Aorta (tissue), 5 donors: ENCODE results near the gene MICOS13. TPM values are rescaled to one million over a fixed set of nuclear protein-coding genes. Genes with fewer than 3 reads are reported as not detected.
"Not testable (repeated sequence)": the region's sequence is repeated elsewhere in the genome, so short reads cannot be mapped to it uniquely, and the experiment has no call there.

Experiments used
- ATAC-seq: fragments of 200-7000 bp; cut with Tn5 transposase; one replicate; pipeline ENCODE4 v1.9.1; 2022; ENCODE audit warnings: moderate library complexity; ENCODE audit not compliant: low FRiP score
- DNase-seq, 2 donors: peaks; one replicate each; pipeline ENCODE4 v3.0.0-alpha.2; 2020
- H3K27ac ChIP-seq, 2 donors: one replicate each; pipeline ENCODE4 v1.5.1; 2013; ENCODE audit warnings: low read length in 2 of 2, mild to moderate bottlenecking in 2 of 2, moderate library complexity in 2 of 2, control low read depth in 1 of 2, inconsistent platforms in 1 of 2, low read depth in 1 of 2
- H3K27me3 ChIP-seq, 2 donors: one replicate each; pipeline ENCODE4 v1.6.1; 2013; ENCODE audit warnings: control low read depth in 1 of 2, low read length in 1 of 2, mild to moderate bottlenecking in 1 of 2, moderate library complexity in 1 of 2; ENCODE audit not compliant: insufficient read depth in 2 of 2, control insufficient read depth in 1 of 2
- H3K36me3 ChIP-seq, 2 donors: one replicate each; pipeline ENCODE4 v1.6.1; 2013; ENCODE audit warnings: control low read depth in 1 of 2, low read length in 1 of 2, mild to moderate bottlenecking in 1 of 2; ENCODE audit not compliant: insufficient read depth in 2 of 2, control insufficient read depth in 1 of 2
- H3K4me1 ChIP-seq, 2 donors: one replicate each; pipeline ENCODE4 v1.6.1; 2013; ENCODE audit warnings: low read length in 2 of 2, control low read depth in 1 of 2, mild to moderate bottlenecking in 1 of 2, moderate library complexity in 1 of 2; ENCODE audit not compliant: insufficient read depth in 2 of 2, control insufficient read depth in 1 of 2
- H3K4me3 ChIP-seq, 2 donors: one replicate each; pipeline ENCODE4 v1.5.1; 2013; ENCODE audit warnings: low read length in 2 of 2, control low read depth in 1 of 2, mild to moderate bottlenecking in 1 of 2
- H3K9me3 ChIP-seq: one replicate; pipeline ENCODE4 v1.6.1; 2013; ENCODE audit warnings: mild to moderate bottlenecking, low read length; ENCODE audit not compliant: control insufficient read depth
- WGBS, 2 donors: extraction: QIAGEN DNeasy Blood & Tissue Kit; methylation state at CpG; one replicate each; pipeline ENCODE4 v1.1.7; 2013; 5-methylcytosine and 5-hydroxymethylcytosine counted together
- intact Hi-C, 2 donors: fragments of 100-400 bp; cut with DNase I; formaldehyde crosslinking; loops; one replicate each; pipeline versions ENCODE4 v1.14.2 to v1.15.0; 2022
- polyA plus RNA-seq, 2 donors: library from polyadenylated mRNA; stranded (reverse); fragments of 200-250 nt; gene quantifications; one replicate each; pipeline ENCODE4 v1.2.3, GENCODE V29; 2013
- total RNA-seq, 2 donors: library from RNA; stranded (reverse); fragmentation: NEBNext Ultra II Directional; extraction: Animal tissue kit (Norgen Biotek cat#: 25700); gene quantifications; one replicate each; pipeline ENCODE4 v1.2.1, GENCODE V29; 2021
- donor health status: healthy with polysubstance abuse.
- donor health status: Bipolar disorder and iron deficiency.
- donor health status: DM: no; HTN: no; CAD: no.
- donor health status: DM: no; HTN: no; CAD: no.
- donor health status: DM: yes; HTN: yes; CAD: no.

The MICOS13 gene
- total and polyA plus RNA-seq, 4 donors = 35.4 to 103 (median 69.5) TPM

GRCh38 chr19:5690125-5690954, 10.0 kb upstream of the MICOS13 start, which contains the start of gene RPL36:
Gene RPL36, plus strand, starts transcription at chr19:5690295. Its CDS starts 213 bp downstream, at chr19:5690508.
- peak within 1 kb of the TSS in 1 of 2 donors; percentile 41 for H3K27ac ChIP-seq
- peak within 1 kb of the TSS; percentile 41 to 55 for H3K4me3 ChIP-seq
- WGBS, 2 donors = 1% methylated on average over 73 of the region's 73 CpGs
- peak; percentile 98 to 100 for DNase-seq
- H3K9me3 ChIP-seq = no peaks in the 10 kb centered on the region
- H3K4me1 ChIP-seq = no peaks in the 10 kb centered on the region
- ATAC-seq = peak; percentile 93
- H3K36me3 ChIP-seq = peaks cover 0 to 2% of the 10 kb centered on the region in 2 donors
- intact Hi-C loops = loop anchor here in 1 of 2 donors (1.0 kb wide), 1 partner anchor 30 kb away; the partner anchor contains the start of genes CATSPERD and LONP1
- H3K27me3 ChIP-seq = no peaks in the 10 kb centered on the region

GRCh38 chr19:5688262-5688881, 8.1 kb upstream of the MICOS13 start:
- H3K4me3 ChIP-seq, H3K9me3 ChIP-seq, H3K4me1 ChIP-seq, H3K36me3 ChIP-seq, intact Hi-C loops, ATAC-seq, H3K27ac ChIP-seq, DNase-seq, H3K27me3 ChIP-seq: not testable (repeated sequence)
- WGBS, 2 donors = 89 to 92% methylated on average over 13 of the region's 13 CpGs

- Histone ChIP-seq H3K27ac (peak overlapping the region in 1 of 2 donors; percentile 2), H3K4me1 (no peaks in the 10 kb centered on the region), H3K27me3 (no peaks in the 10 kb centered on the region), H3K9me3 (no peaks in the 10 kb centered on the region), H3K36me3 (no peaks in the 10 kb centered on the region), H3K4me3 (no peak overlapping the region)
- 40 to 47% methylated on average over 55 to 76 of the region's 76 CpGs for WGBS, 2 donors
- ATAC-seq (no peak), DNase-seq (no peak)
- intact Hi-C loops = no loop called here
These were observed 7.3 kb upstream of the MICOS13 start for GRCh38 chr19:5687360-5688198.

- H3K27ac ChIP-seq = no peak overlapping the region
- H3K4me3 ChIP-seq = peak overlapping the region in 1 of 2 donors; percentile 21
- intact Hi-C loops = no loop called here
- DNase-seq (peak; percentile 99 to 100), ATAC-seq (peak; percentile 90)
- 1% methylated on average over 59 of the region's 59 CpGs for WGBS, 2 donors
- H3K36me3 ChIP-seq = no peaks in the 10 kb centered on the region
- H3K9me3 ChIP-seq = no peaks in the 10 kb centered on the region
- H3K27me3 ChIP-seq = no peaks in the 10 kb centered on the region
- no peaks in the 10 kb centered on the region for H3K4me1 ChIP-seq
These were observed 6.5 kb upstream of the MICOS13 start for GRCh38 chr19:5686647-5687359.

- Histone ChIP-seq H3K27me3 (no peaks in the 10 kb centered on the region), H3K4me3 (no peak overlapping the region), H3K36me3 (no peaks in the 10 kb centered on the region), H3K4me1 (no peaks in the 10 kb centered on the region), H3K9me3 (no peaks in the 10 kb centered on the region), H3K27ac (no peak overlapping the region)
- WGBS, 2 donors = 46 to 50% methylated on average over 16 of the region's 16 CpGs
- ATAC-seq (peak; percentile 0), DNase-seq (no peak)
- intact Hi-C loops = no loop called here
These were observed 6.0 kb upstream of the MICOS13 start for GRCh38 chr19:5686326-5686646.

GRCh38 chr19:5684694-5685430, 4.5 kb upstream of the MICOS13 start:
- WGBS, 2 donors = 88 to 90% methylated on average over 22 of the region's 22 CpGs
- no peaks in the 10 kb centered on the region for H3K36me3 ChIP-seq
- no peaks in the 10 kb centered on the region for H3K9me3 ChIP-seq
- no peak overlapping the region for H3K4me3 ChIP-seq
- intact Hi-C loops = loop anchor here in 1 of 2 donors (5.0 kb wide), 2 partner anchors 63 to 1057 kb away; partner anchors contain the start of genes SAFB and SAFB2
- ATAC-seq (no peak), DNase-seq (no peak)
- no peaks in the 10 kb centered on the region for H3K4me1 ChIP-seq
- no peaks in the 10 kb centered on the region for H3K27me3 ChIP-seq
- no peak overlapping the region for H3K27ac ChIP-seq

- DNase-seq = no peak
- Histone ChIP-seq H3K27me3 (no peaks in the 10 kb centered on the region), H3K4me3 (no peak overlapping the region), H3K9me3 (no peaks in the 10 kb centered on the region), H3K4me1 (no peaks in the 10 kb centered on the region), H3K27ac (no peak overlapping the region), H3K36me3 (no peaks in the 10 kb centered on the region)
- no peak for ATAC-seq
- 92 to 94% methylated on average over 10 of the region's 10 CpGs for WGBS, 2 donors
- intact Hi-C loops = loop anchor here in 1 of 2 donors (5.0 kb wide), 2 partner anchors 61 to 1059 kb away; partner anchors contain the start of genes SAFB and SAFB2
These were observed 3.0 kb upstream of the MICOS13 start for GRCh38 chr19:5683177-5683886.
